NCI-H446 (cell line): ENCODE measurements around the gene LMNB1.
A peak's percentile ranks its signal among the peaks of the same experiment; 100 is the strongest.
"Not testable (repeated sequence)": the region's sequence is repeated elsewhere in the genome, so short reads cannot be mapped to it uniquely, and the experiment has no call there.

ENCODE experiments used
- DNase-seq, 2 experiments: peaks; one replicate each; lab custom pipeline; 2025; lab: John Stamatoyannopoulos, UW

LMNB1 gene

GRCh38 chr5:126776499-126777256, at the start of gene LMNB1:
Gene LMNB1, plus strand, starts transcription at chr5:126777136. Its CDS starts 373 bp downstream, at chr5:126777509.
- DNase-seq = peak; percentile 88 to 97

DNA sequence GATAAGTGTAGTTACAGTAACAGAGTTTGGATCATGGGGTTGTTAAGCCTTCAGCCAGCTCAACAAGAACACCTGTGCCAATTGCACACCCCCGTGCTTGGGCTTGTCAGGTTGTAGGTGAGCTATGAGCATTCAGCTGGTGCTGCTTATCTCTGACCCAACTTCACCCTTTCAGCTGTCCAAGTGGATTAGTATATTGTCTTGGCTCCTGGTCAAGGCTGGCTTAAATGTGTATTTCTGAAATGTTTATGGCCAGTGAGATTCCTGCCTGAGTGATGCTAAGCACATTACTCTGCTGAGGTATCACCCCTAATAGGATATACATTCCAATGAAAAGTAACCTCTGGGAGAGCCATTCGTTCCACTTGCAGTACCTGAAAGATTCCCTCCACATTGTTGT, 44.2 kb upstream of the LMNB1 start:
- no peak for DNase-seq

DNA sequence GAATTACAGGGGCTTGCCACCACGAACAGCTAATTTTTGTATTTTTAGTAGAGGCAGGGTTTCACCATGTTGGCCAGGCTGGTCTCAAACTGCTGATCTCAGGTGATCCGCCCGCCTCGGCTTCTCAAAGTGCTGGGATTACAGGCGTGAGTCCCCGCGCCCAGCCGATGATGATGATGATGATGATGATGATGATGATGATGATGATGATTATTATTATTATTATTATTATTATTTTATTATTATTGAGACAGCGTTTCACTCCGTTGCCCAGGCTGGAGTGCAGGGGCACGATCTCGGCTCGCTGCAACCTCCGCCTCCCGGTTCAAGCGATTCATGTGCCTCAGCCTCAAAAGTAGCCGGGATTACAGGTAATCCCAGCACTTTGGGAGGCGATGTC, 42.4 kb upstream of the LMNB1 start:
- DNase-seq = not testable (repeated sequence)

- DNase-seq = no peak
These were observed 40.8 kb upstream of the LMNB1 start for GRCh38 chr5:126736141-126736540.

- no peak for DNase-seq
These were observed 35.6 kb upstream of the LMNB1 start for GRCh38 chr5:126741361-126741760.

- no peak for DNase-seq
These were observed 34.5 kb upstream of the LMNB1 start for GRCh38 chr5:126742425-126742824.

DNA sequence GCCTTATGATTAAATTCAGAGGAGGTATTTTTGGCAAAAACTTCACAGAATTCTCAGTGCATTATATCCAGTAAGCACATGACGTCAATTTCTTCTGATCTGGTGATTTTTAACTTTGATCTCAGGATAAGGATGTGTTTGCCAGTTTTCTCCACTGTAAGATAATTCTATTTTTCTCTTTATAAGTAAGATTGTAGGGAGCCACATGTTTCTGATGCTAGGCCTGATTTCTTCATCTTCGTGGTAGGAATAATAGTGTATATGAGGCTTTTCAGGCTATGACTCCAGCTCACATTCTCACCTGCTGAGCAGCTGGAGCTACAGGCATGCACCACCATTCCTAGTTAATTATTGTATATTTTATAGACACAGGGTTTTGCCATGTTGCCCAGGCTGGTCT, 32.1 kb upstream of the LMNB1 start:
- DNase-seq = no peak

DNA sequence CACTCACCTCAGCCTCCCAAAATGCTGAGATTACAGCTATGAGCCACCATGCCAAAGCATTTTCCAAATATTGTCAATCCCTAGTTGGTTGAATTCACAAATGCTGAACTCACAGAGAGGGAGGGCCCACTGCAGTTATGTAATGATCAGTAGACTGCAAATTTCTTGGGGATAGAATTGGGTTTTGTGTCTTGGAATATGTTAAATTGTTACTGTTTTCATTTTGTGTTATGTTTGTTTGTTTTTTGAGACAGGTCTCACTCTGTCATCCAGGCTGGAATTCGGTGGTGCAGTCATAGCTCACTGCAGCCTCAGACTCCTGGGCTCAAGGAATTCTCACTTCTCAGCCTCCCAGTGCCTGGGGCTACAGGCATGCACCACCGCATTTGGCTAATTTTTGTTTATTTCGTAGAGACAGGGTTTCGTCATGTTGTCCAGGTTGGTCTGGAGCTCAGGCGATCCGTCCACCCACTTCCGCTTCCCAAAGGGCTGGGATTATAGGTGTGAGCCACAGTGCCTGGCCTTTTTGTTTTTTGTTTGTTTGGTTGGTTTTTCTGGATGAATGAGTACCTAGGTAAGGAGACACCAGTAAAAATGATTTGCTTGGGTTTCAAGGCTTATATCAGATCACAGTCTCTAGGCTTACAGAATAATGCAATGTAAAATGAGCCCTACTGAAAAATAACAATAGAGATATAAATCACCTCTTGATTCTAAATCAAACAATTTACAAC, 31.5 kb upstream of the LMNB1 start:
- DNase-seq = no peak

- no peak for DNase-seq
These were observed 30.6 kb upstream of the LMNB1 start for GRCh38 chr5:126746290-126746689.

DNA sequence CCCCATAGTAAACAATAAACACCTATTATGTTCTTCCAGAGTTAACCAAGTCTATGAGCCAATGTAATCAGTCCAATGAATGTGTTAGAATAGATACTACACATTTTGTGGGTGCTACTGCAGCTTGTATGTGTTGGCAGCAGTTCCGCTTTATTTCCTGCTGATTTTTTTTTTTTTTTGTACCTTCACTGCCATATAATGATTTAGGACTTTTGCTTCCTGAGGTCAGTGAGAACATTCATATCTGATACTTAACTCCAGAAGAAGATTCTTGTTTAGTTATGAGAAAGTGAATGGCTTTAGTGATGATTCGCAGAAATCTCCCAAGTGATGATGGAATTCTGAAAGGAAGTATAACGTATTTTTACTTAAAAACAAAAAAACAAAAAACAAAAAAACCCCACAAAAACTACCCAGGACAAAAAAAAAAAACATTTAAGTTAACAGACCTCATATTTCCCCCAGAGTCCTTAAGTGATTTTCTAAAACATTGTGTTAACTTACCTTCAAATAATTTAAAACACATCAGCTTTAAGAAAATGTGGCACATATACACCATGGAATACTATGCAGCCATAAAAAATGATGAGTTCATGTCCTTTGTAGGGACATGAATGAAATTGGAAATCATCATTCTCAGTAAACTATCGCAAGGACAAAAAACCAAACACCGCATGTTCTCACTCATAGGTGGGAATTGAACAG, 24.7 kb upstream of the LMNB1 start:
- DNase-seq = no peak

DNA sequence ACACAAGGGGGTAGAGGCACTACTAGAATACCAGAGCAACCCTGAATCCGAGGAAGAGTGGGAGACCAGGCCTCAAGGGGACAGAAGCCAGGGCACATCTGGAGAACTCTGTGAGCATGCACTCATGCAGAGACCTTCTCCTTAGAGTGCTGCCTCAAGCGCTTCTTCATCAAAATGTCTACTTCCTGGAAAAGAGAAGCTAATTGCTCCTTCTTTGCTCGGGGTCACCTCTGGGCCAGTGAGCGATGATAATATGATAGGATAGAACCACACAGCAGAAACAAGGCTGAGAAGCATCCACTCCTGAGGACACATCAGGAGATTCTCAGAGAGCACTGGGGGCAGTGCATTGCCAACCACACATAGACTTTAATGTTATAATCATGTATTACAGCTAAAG, 23.7 kb upstream of the LMNB1 start:
- DNase-seq = no peak

DNA sequence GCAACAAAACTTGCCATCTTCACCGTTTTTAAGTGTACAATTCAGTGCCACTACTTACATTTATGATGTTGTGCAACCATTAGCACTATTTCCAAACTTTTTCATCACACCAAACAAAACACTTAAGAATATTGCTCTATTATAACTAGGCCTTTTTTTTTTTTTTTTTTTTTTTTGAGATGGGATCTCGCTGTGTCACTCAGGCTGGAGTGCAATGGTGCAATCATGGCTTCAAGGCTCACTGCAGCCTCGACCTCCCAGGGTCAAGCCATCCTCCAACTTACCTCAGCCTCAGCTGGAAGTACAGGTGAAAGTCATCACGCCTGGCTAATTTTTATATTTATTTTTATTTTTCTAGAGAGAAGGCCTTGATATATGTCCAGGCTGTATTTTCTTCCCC, 22.3 kb upstream of the LMNB1 start:
- no peak for DNase-seq

- DNase-seq = no peak
These were observed 21.3 kb upstream of the LMNB1 start for GRCh38 chr5:126755593-126755992.

DNA sequence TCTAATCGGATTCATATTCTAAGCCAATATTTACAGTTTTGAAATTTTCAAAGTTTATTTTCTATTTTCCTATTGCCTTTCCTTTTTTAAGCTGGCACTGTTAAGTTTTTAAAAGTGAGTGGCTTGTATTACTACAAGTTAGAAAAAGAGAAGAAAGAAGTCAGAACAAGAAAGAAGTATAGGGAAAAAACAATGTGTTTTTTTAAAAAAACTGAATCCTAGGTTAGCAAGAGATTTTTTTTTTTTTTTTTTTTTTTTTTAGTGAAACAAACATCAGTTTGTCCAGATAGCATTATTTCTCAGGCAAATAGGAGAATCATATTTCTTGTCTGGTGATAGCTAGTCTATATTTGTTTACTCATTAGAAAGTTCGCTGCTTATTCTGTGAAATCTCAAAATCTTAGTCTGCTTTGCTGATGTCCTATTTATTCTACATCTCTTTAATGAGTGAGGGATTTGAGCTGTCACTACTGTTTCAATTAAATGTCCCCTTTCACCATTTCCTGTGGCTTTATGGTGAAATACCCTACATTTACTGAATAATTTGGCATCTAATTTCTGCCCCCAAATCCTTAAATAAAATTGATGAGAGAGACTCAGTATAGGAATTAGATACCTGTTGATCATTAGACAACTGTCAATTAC, 19.1 kb upstream of the LMNB1 start:
- no peak for DNase-seq

GRCh38 chr5:126763371-126763770, 13.6 kb upstream of the LMNB1 start:
- no peak for DNase-seq

GRCh38 chr5:126769703-126770102, 7.2 kb upstream of the LMNB1 start:
- DNase-seq = no peak

- not testable (repeated sequence) for DNase-seq
These were observed 3.4 kb upstream of the LMNB1 start for GRCh38 chr5:126773536-126773935.

- DNase-seq = not testable (repeated sequence)
These were observed 2.3 kb upstream of the LMNB1 start for GRCh38 chr5:126774595-126774994.

- peak; percentile 30 to 79 for DNase-seq
These were observed 480 bp downstream of the LMNB1 start for GRCh38 chr5:126777257-126777974.

DNA sequence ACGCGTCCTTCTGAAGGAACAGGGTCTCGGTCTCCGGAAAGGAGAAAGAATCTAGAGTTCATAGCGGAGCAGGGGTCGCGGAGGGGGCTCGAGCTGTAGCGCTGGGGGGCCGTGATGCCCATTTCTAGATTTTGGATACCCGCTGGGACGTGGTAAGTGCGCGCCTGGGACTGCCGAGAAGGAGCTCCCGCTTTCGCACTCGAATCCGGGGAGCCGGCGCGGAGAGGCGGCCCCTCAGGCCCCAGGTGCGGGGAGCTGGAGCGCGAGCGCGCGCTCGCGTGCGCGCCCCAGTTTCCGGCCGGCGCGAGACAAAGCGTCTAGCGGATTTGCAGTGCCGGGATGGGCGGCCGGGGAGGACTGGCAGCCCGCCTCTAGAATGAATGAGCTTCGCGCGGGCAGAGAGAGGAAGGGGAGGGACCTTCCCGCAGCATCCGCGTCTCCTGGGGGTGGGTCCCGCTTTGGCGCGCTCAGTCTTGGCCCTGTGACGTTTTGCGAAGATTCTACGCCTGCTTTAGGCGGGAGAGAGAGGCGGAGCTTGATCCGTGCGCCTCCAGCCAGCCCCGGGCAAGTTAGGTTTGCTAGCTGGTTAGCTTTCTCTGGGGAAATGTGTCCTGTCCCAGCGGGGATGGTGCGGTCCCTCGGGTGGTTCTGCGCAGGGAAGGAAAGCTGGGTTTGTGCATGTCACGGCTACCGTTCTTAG, 1.2 kb downstream of the LMNB1 start:
- peak; percentile 91 to 97 for DNase-seq
